Ishikawa (cell line): ENCODE results near the gene DRD4.
A peak's percentile ranks its signal among the peaks of the same experiment; 100 is the strongest.

ENCODE experiments used
- CEBPB ChIP-seq: IDR thresholded peaks from 2 replicates; pipeline ENCODE4 v1.6.1; 2012
- CREB1 ChIP-seq: IDR thresholded peaks from 2 replicates; pipeline ENCODE4 v1.6.1; 2012; ENCODE audit warnings: low read depth
- EGR1 ChIP-seq: IDR thresholded peaks from 2 replicates; pipeline ENCODE4 v1.6.1; 2012
- EP300 ChIP-seq: IDR thresholded peaks from 2 replicates; pipeline ENCODE4 v1.6.1; 2012; ENCODE audit warnings: borderline replicate concordance
- FOXM1 ChIP-seq: IDR thresholded peaks from 2 replicates; pipeline ENCODE4 v1.6.1; 2012; ENCODE audit warnings: low read depth, borderline replicate concordance
- NFIC ChIP-seq: IDR thresholded peaks from 2 replicates; pipeline ENCODE4 v1.6.1; 2012
- RAD21 ChIP-seq: IDR thresholded peaks from 2 replicates; pipeline ENCODE4 v1.6.1; 2012; ENCODE audit warnings: low read depth
- REST ChIP-seq: IDR thresholded peaks from 2 replicates; pipeline ENCODE4 v1.6.1; 2012; ENCODE audit warnings: low read depth, mild to moderate bottlenecking
- TAF1 ChIP-seq: IDR thresholded peaks from 2 replicates; pipeline ENCODE4 v1.6.1; 2012; ENCODE audit warnings: low read depth, mild to moderate bottlenecking
- TCF12 ChIP-seq: IDR thresholded peaks from 2 replicates; pipeline ENCODE4 v1.6.1; 2012; ENCODE audit warnings: low read depth
- TEAD4 ChIP-seq: IDR thresholded peaks from 2 replicates; pipeline ENCODE4 v1.6.1; 2012
- YY1 ChIP-seq: IDR thresholded peaks from 2 replicates; pipeline ENCODE4 v1.6.1; 2012; ENCODE audit warnings: low read depth
- ZBTB7A ChIP-seq: IDR thresholded peaks from 2 replicates; pipeline ENCODE4 v1.6.1; 2012; ENCODE audit warnings: low read depth
- TF ChIP-seq, protein P1 (sequence below): IDR thresholded peaks from 2 replicates; pipeline ENCODE4 v1.6.1; 2012
- TF ChIP-seq, protein P2 (sequence below): IDR thresholded peaks from 2 replicates; pipeline ENCODE4 v1.6.1; 2012

Gene DRD4

GRCh38 chr11:624705-625635 is 12.1 kb upstream of the DRD4 start, which contains the start of gene CDHR5:
CDHR5 (minus strand) TSS chr11:624955; CDS start chr11:624902, 53 bp downstream.
- TF ChIP-seq, protein P1, sequence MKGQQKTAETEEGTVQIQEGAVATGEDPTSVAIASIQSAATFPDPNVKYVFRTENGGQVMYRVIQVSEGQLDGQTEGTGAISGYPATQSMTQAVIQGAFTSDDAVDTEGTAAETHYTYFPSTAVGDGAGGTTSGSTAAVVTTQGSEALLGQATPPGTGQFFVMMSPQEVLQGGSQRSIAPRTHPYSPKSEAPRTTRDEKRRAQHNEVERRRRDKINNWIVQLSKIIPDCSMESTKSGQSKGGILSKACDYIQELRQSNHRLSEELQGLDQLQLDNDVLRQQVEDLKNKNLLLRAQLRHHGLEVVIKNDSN, result no peak
- TF ChIP-seq ZBTB7A, result 0 out of 2 replicates have a peak, but pooled peaks have one; percentile 20

DNA sequence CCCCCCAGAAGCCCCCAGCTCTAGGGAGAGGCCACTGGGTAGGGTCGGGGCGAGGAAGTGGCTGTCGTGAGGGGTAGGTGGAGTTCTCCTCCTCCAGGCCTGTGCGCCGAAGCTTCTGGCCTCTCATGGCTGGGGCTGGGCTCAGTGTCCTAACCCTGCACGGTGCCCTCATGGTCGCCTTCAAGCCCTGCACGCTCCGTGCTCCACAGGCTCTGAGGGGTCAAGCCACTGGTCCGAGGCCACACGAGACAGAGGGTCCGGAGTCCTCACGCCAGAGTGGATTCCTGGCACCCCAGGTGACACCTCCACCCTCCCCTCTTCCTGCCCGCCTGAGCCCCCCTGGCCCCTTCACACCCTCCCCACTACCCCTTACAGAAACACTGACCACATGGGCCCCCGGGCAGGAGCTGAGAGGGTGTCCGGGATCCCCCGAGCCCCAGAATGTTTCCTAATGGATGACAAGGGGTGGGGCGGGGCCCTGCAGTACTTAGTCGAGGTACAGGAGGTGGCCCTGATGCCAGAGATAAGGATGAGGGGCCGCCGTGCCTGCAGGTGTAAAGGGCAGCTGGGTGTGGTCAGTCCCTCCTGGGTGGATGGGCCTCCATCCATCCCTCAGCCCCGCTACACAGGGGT is 11.3 kb upstream of the DRD4 start:
- TF ChIP-seq REST (no peak), FOXM1 (no peak), EGR1 (no peak), CEBPB (no peak), TCF12 (no peak), ZBTB7A (no peak), YY1 (no peak), TAF1 (no peak), NFIC (no peak), TEAD4 (no peak), EP300 (no peak), RAD21 (no peak), CREB1 (no peak)
- TF ChIP-seq, protein P2, sequence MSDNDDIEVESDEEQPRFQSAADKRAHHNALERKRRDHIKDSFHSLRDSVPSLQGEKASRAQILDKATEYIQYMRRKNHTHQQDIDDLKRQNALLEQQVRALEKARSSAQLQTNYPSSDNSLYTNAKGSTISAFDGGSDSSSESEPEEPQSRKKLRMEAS, result no peak
- TF ChIP-seq, protein P1, result no peak

GRCh38 chr11:626475-627307 is 10.4 kb upstream of the DRD4 start, which contains the start of gene SCT:
SCT (minus strand) TSS chr11:627181; CDS start chr11:627143, 38 bp downstream.
- TF ChIP-seq ZBTB7A, result no peak
- TF ChIP-seq YY1, result no peak
- TF ChIP-seq, protein P2, result no peak
- no peak for TF ChIP-seq CEBPB
- no peak for TF ChIP-seq CREB1

DNA sequence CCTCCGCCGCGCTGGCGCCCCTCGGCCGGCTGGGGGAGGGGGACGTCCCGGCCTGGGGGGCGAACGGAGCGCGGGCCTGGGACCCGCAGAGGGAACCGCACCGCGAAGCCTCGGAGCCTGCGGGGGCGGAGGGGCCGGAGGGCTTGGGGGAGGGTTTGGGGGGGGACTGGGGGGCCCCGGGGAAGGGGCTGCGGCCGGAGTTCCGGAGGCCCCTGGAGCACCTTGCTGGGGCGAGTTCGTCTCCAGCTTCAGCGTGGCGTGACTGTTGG is 9.8 kb upstream of the DRD4 start:
- no peak for TF ChIP-seq NFIC
- TF ChIP-seq, protein P1, result no peak
- no peak for TF ChIP-seq CREB1
- TF ChIP-seq TCF12, result no peak
- no peak for TF ChIP-seq TAF1
- TF ChIP-seq, protein P2, result no peak
- TF ChIP-seq CEBPB, result no peak
- TF ChIP-seq EGR1, result no peak
- TF ChIP-seq ZBTB7A, result no peak
- TF ChIP-seq REST, result no peak
- TF ChIP-seq TEAD4, result no peak
- no peak for TF ChIP-seq YY1
- no peak for TF ChIP-seq FOXM1
- no peak for TF ChIP-seq EP300
- TF ChIP-seq RAD21, result no peak

DNA sequence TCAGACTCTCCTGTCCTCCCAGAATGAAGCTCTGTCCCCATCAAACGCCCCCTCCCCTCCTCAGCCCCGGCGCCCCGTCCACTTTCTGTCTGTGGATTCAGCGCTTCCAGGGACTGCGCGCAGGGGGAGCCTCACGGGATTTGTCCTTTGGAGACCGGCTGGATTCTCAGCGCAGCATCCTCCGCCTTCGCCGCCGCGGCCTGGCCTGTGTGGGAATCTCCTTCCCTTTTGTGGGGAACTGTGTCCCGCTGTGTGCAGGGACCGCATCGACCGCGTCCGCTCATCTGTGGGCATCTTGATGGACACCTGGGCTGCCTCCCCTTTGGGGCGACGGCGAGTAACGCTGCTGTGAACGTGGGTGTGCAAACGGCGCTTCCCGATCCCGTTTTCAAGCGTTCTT is 9.0 kb upstream of the DRD4 start:
- TF ChIP-seq CREB1 (no peak), REST (no peak), ZBTB7A (no peak), CEBPB (no peak)
